Tibial nerve (tissue), 4 donors: ENCODE results near the gene WSCD2. TPM values are rescaled to one million over a fixed set of nuclear protein-coding genes. Genes with fewer than 3 reads are reported as not detected.

Experiments used
- DNase-seq, 2 donors: peaks; one replicate each; pipeline ENCODE4 v3.0.0-alpha.2; 2019; ENCODE audit warnings: low spot score in 2 of 2
- H3K27ac ChIP-seq, 4 donors: fragments of 200-600 bp; sonication (generic) in 3 of 4; one replicate each; pipeline ENCODE4 v1.5.1; 2017 to 2019; ENCODE audit warnings: mild to moderate bottlenecking in 1 of 4
- H3K27me3 ChIP-seq, 2 donors: fragments of 200-600 bp; sonication (generic) in 1 of 2; one replicate each; pipeline versions ENCODE4 v1.5.1 to v1.6.0; 2017 to 2019
- H3K36me3 ChIP-seq, 3 donors: fragments of 200-600 bp; sonication (generic); one replicate each; pipeline ENCODE4 v1.5.1; 2018 to 2019
- H3K4me1 ChIP-seq, 4 donors: fragments of 200-600 bp; sonication (generic) in 3 of 4; one replicate each; pipeline ENCODE4 v1.5.1; 2017 to 2019
- H3K4me3 ChIP-seq, 4 donors: fragments of 200-600 bp; sonication (generic) in 3 of 4; one replicate each; pipeline ENCODE4 v1.5.1; 2017 to 2019; ENCODE audit warnings: mild to moderate bottlenecking in 1 of 4, moderate library complexity in 1 of 4
- H3K9me3 ChIP-seq, 4 donors: fragments of 200-600 bp; sonication (generic) in 3 of 4; one replicate each; pipeline ENCODE4 v1.5.1; 2017 to 2019
- CTCF ChIP-seq, 5 experiments: fragments of 200-600 bp in 3 of 5; fragments of 450-650 bp in 2 of 5; sonication (generic) in 3 of 5; IDR thresholded peaks; one replicate each; pipeline ENCODE4 v1.5.1; 2016 to 2019; ENCODE audit warnings: antibody characterized with exemption in 5 of 5, mild to moderate bottlenecking in 3 of 5, moderate library complexity in 2 of 5
- EP300 ChIP-seq, 2 donors: sonication (generic); formaldehyde crosslinking; IDR thresholded peaks; one replicate each; pipeline ENCODE4 v1.6.1; 2017; ENCODE audit warnings: antibody characterized with exemption in 2 of 2, mild to moderate bottlenecking in 1 of 2
- POLR2A ChIP-seq, 2 donors: fragments of 450-650 bp; IDR thresholded peaks; one replicate each; pipeline ENCODE4 v1.6.1; 2017; ENCODE audit warnings: antibody characterized with exemption in 2 of 2, mild to moderate bottlenecking in 2 of 2, moderate library complexity in 2 of 2
- WGBS, 2 donors: methylation state at CpG; one replicate each; pipeline ENCODE4 v1.1.5; 2018; 5-methylcytosine and 5-hydroxymethylcytosine counted together
- total RNA-seq, 4 donors: library from RNA; depleted of rRNA; stranded (reverse); fragments of >200 nt; gene quantifications; one replicate each; pipeline ENCODE4 v1.1.0, GENCODE V29; 2016

The WSCD2 gene
- total RNA-seq, 4 donors from 2014 or later: 4.2 to 38.9 (median 20.8) TPM

- H3K27ac ChIP-seq: no peak overlapping the region
- H3K4me1 ChIP-seq: peaks cover 0 to 3% (median 0%) of the 10 kb centered on the region in 4 donors
- no peak for DNase-seq
- H3K27me3 ChIP-seq: no peaks in the 10 kb centered on the region
- no peak overlapping the region for H3K4me3 ChIP-seq
- peaks cover 0 to 35% (median 6%) of the 10 kb centered on the region in 4 donors for H3K9me3 ChIP-seq
- H3K36me3 ChIP-seq: no peaks in the 10 kb centered on the region
- whole genome bisulfite sequencing, 2 donors: 65 to 68% methylated on average over 13 of the region's 13 CpGs
- no peak for TF ChIP-seq EP300 (IDR thresholded peaks at IDR 0.05)
These were observed 38.8 kb upstream of the WSCD2 start for GRCh38 chr12:108090107-108090899.

GRCh38 chr12:108090932-108091678, 38.0 kb upstream of the WSCD2 start:
- Histone ChIP-seq H3K4me1 (peaks cover 0 to 3% (median 0%) of the 10 kb centered on the region in 4 donors), H3K9me3 (peaks cover 0 to 35% (median 6%) of the 10 kb centered on the region in 4 donors), H3K27ac (peak overlapping the region in 1 of 4 donors; percentile 48), H3K36me3 (no peaks in the 10 kb centered on the region), H3K4me3 (no peak overlapping the region), H3K27me3 (no peaks in the 10 kb centered on the region)
- 65% methylated on average over 10 of the region's 10 CpGs for whole genome bisulfite sequencing, 2 donors
- no peak for DNase-seq
- TF ChIP-seq POLR2A (IDR thresholded peaks at IDR 0.05): no peak
- no peak for TF ChIP-seq EP300 (IDR thresholded peaks at IDR 0.05)
- no peak for TF ChIP-seq CTCF (IDR thresholded peaks at IDR 0.05)

GRCh38 chr12:108091679-108092051, 37.4 kb upstream of the WSCD2 start:
- no peaks in the 10 kb centered on the region for H3K27me3 ChIP-seq
- H3K36me3 ChIP-seq: no peaks in the 10 kb centered on the region
- H3K4me1 ChIP-seq: peaks cover 0 to 3% (median 0%) of the 10 kb centered on the region in 4 donors
- peak overlapping the region in 1 of 4 donors; percentile 48 for H3K27ac ChIP-seq
- no peak overlapping the region for H3K4me3 ChIP-seq
- TF ChIP-seq CTCF (IDR thresholded peaks at IDR 0.05): no peak
- TF ChIP-seq POLR2A (IDR thresholded peaks at IDR 0.05): no peak
- TF ChIP-seq EP300 (IDR thresholded peaks at IDR 0.05): no peak
- 47 to 51% methylated on average over 4 of the region's 4 CpGs for WGBS, 2 donors
- DNase-seq: no peak
- H3K9me3 ChIP-seq: peaks cover 0 to 33% (median 4%) of the 10 kb centered on the region in 4 donors

- H3K4me3 ChIP-seq: no peak overlapping the region
- WGBS, 2 donors: 36 to 39% methylated on average over 4 of the region's 4 CpGs
- peak overlapping the region in 1 of 4 donors; percentile 40 for H3K27ac ChIP-seq
- H3K9me3 ChIP-seq: peaks cover 0 to 18% (median 0%) of the 10 kb centered on the region in 4 donors
- H3K27me3 ChIP-seq: no peaks in the 10 kb centered on the region
- H3K4me1 ChIP-seq: peaks cover 0 to 3% (median 0%) of the 10 kb centered on the region in 4 donors
- no peaks in the 10 kb centered on the region for H3K36me3 ChIP-seq
- TF ChIP-seq EP300 (IDR thresholded peaks at IDR 0.05) (no peak), POLR2A (IDR thresholded peaks at IDR 0.05) (no peak), CTCF (IDR thresholded peaks at IDR 0.05) (no peak)
- no peak for DNase-seq
These were observed 35.9 kb upstream of the WSCD2 start for GRCh38 chr12:108093209-108093608.

GRCh38 chr12:108094056-108094649, 34.9 kb upstream of the WSCD2 start:
- DNase-seq: no peak
- peaks cover 0 to 9% (median 0%) of the 10 kb centered on the region in 4 donors for H3K9me3 ChIP-seq
- no peaks in the 10 kb centered on the region for H3K36me3 ChIP-seq
- peaks cover 0 to 3% (median 0%) of the 10 kb centered on the region in 4 donors for H3K4me1 ChIP-seq
- H3K4me3 ChIP-seq: no peak overlapping the region
- 61 to 74% methylated on average over 2 of the region's 2 CpGs for WGBS, 2 donors
- no peaks in the 10 kb centered on the region for H3K27me3 ChIP-seq
- TF ChIP-seq CTCF (IDR thresholded peaks at IDR 0.05): no peak
- TF ChIP-seq EP300 (IDR thresholded peaks at IDR 0.05): no peak
- TF ChIP-seq POLR2A (IDR thresholded peaks at IDR 0.05): no peak
- no peak overlapping the region for H3K27ac ChIP-seq
